ENCODE results near the gene SPDYE16.
"Not testable (repeated sequence)": the region's sequence is repeated elsewhere in the genome, so short reads cannot be mapped to it uniquely, and the experiment has no call there.

The SPDYE16 gene, protein sequence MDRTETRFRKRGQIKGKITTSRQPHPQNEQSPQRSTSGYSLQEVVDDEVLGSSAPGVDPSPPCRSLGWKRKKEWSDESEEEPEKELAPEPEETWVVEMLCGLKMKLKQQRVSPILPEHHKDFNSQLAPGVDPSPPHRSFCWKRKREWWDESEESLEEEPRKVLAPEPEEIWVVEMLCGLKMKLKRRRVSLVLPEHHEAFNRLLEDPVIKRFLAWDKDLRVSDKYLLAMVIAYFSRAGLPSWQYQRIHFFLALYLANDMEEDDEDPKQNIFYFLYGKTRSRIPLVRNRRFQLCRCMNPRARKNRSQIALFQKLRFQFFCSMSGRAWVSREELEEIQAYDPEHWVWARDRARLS

DNA sequence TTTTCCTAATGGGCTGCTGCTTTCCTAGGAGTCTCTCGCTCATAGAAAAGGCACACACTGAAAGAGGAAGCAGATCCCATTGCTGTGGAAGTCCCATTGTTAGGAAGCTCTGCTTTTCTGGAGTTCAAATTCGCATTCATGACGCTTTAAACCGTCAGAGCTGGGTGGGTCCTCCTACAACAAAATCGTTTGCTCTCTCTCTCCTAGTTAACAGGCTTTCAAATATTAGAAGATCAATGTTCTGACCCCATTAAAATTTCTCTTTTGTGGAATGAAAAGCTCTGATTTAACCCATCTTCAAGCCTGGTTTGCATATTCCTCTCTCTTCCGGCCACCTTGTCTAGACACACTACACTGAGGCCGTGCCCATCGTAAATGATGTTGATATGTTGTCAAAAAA, at the start of gene SPDYE16:
SPDYE16 (minus strand) TSS at position 101 of the 400 bp plus-strand sequence. CDS start 1,838 bp downstream, outside the sequence.
- DNase-seq, result not testable (repeated sequence)

DNA sequence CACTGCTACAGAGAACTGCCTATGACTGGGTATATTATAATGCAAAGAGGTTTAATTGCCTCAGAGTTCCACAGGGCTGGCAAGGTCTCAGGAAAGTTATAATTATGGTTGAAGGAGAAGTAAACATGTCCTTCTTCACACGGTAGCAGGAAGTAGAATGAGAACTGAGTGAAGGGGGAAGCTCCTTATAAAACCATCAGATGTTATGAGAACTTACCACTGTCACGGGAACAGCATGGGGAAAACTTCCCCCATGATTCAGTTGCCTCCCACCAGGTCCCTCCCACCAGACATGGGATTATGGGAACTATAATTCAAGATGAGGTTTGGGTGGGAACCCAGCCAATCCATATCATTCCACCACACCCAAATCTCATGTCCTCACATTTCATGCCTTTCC, 49.6 kb upstream of the SPDYE16 start:
- not testable (repeated sequence) for DNase-seq

- DNase-seq, result not testable (repeated sequence)
Observed at GRCh38 chr7:76591602-76592304, 48.7 kb upstream of the SPDYE16 start.

- not testable (repeated sequence) for DNase-seq
Observed at GRCh38 chr7:76591033-76591432, 47.9 kb upstream of the SPDYE16 start.

DNA sequence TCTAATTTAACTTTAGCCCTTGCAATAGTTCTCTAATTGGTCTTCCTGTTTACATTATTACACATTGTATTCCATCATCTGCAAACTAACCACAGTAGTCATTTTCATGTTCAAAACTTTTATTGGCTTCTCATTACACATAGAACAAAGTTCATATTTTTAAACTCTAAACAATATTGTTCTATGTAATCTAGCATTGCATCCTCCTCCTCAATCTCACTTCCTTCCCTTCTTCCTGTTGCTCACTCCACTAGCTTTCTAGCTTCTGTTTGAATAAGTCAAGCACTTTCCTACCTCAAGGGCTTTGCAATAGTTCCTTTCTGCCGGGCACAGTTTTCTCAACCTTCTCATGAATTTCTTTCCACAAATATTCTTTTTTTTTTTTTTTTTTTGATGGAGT, 45.5 kb upstream of the SPDYE16 start:
- DNase-seq, result not testable (repeated sequence)

DNA sequence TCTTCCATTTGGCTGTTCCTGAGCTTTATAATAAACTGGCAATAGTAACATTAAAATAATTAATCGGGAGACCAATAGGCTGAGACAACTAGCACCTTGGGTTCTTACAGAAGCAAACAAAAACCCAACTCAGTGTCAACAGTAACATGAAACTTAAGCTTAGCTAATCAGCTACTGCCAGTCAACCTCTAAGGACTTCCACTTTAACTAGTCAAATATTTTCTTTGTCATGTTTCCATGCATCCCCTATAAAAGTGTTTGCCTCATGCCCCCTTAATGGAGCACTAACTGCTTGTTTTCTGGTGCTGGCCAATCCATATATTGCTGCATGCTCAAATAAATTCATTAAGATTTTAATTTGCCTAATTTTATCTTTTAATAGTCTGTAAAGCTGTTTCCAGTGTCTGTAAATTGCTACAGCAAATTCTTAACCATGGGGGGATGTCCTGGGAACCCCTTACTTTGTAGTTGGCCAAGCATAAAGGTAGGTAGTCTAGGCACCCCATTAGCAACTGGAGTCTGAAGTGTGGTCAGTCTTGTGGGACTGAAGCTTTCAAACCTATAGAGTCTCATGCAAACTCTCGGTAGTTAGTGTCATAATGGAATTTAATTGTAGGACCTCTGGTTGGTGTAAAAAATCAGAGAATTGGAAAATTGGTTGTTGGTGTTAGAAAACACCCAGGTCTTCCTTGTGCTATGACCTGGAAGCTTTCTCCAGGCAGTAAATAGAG, 43.7 kb upstream of the SPDYE16 start:
- DNase-seq, result peak; percentile 11

GRCh38 chr7:76583636-76584281, 40.7 kb upstream of the SPDYE16 start:
- DNase-seq, result not testable (repeated sequence)

GRCh38 chr7:76582848-76583631, 39.9 kb upstream of the SPDYE16 start:
- peak; percentile 7 for DNase-seq

DNA sequence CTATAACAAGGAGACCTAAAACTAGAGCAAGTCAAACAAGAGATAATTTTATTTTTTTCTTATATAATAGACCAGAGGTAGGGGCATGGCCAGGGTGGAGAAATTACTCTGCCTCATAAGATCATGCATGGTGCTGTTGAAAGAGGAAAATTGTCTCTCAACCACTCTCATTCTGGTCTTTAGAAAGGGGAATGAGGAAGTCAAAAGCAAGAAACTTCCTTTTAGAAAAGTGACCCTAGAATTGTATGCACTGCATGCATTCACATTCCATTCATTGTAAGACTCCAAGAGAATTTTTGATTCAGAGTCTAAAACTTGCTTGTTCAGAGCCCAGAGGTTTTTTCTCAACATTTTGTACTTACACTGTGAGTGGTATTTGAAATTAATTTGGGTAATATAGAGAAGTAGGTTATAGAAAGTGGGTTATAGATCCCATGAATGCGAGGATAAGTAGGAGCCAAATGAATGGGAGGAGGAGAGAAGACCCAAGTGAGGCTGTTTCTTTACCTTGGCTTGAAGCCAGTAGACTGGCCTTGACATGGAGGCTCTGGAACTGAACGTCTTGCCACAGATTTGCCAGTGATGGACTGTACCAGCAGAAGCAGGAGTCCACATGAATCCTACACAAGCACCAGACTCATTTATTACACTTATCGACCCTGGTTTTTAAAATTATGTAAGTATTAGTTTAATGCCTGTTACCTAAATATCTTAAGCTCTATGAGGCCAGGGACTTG, 33.0 kb upstream of the SPDYE16 start:
- not testable (repeated sequence) for DNase-seq

DNA sequence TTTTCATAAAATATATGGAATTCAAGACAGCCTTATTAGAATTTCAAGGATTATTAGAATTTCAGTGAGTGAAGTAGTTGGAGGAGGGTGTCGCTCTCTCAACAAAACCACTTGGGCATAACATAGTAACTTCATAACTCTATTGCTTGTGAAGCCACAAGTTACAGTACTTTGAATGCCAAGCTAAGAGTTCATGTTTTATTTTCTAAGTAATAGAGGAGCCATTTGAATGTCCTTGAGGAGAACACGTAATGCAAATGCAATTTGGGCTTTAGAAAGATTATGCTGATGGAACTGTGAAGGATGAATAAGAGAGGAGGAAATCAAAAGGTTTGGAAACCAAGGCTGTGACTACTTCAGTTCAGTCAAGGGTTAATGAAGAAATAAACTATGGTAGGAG, 32.3 kb upstream of the SPDYE16 start:
- DNase-seq, result not testable (repeated sequence)

- not testable (repeated sequence) for DNase-seq
Observed at GRCh38 chr7:76572296-76572695, 29.2 kb upstream of the SPDYE16 start.

- DNase-seq, result not testable (repeated sequence)
Observed at GRCh38 chr7:76570324-76570775, 27.3 kb upstream of the SPDYE16 start.

DNA sequence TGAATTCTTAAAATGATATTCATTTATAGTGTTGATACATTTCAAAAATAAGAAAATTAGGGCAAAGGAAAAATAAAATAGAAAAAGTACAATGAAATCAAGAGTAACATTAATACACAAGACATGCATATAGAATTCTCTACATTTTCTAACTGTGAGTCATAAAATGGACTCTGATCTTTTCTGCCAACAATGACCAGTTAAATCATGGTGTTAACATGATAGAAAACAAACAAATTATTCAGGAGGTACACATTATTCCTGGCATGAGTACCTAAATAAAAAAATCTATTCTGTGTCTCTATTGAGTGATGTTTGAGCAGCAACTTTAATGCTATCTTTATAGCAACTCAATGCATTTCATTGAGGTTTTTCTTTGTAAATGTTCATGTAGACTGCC, 25.6 kb upstream of the SPDYE16 start:
- DNase-seq, result not testable (repeated sequence)

DNA sequence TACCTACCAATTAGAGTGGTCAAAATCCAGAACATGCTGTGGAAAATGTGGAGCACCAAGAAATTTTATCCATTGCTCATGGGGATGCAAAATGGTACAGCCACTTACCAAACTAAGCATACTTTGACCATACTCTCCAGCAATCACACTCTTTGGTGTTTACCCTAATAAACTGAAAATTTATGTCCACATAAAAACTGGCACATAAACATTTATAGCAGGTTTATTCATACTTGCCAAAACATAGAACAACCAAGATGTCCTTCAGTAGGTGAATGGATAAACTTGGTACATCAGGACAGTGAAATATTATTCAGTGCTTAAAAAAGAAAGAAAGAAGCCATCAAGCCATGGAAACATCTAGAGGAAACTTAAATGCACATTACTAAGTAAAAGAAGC, 24.7 kb upstream of the SPDYE16 start:
- DNase-seq, result not testable (repeated sequence)

DNA sequence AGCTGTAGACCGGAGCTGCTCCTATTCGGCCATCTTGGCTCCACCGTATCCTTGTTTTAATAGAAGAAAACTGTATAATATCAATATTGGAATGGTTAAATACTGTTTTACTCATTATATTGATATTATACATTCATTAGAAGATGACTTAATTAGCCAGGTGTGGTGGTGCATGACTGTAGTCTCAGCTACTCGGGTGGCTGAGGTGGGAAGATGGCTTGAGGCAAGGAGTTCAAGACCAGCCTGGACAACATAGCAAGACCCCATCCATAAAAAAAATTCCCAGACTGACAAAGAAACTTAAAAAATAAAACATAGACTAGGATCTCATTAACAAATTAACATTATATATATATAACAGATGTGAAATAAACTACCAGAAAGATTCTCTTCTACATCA, 24.2 kb upstream of the SPDYE16 start:
- DNase-seq, result not testable (repeated sequence)

GRCh38 chr7:76565001-76565400, 21.9 kb upstream of the SPDYE16 start:
- DNase-seq, result not testable (repeated sequence)

GRCh38 chr7:76561342-76561741, 18.2 kb upstream of the SPDYE16 start:
- DNase-seq, result not testable (repeated sequence)

DNA sequence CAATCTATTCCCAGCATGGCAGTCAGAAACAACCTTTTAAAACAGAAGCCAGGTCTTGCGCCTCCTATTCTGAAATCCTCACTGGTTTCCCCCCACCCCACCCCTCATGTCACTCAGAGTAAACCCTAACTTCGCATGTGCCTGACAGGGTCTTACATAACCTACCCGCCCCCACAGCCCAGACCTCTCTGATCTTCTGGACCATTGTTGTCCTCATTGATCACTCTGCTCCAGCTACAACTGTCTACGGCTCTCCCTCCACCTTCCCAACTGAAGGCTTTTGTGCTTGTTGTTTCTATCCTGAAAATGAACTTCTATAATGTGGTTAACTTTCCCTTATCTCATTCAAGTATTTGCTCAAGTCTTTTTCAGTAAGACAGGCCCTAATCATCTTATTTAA, 17.1 kb upstream of the SPDYE16 start:
- not testable (repeated sequence) for DNase-seq

DNA sequence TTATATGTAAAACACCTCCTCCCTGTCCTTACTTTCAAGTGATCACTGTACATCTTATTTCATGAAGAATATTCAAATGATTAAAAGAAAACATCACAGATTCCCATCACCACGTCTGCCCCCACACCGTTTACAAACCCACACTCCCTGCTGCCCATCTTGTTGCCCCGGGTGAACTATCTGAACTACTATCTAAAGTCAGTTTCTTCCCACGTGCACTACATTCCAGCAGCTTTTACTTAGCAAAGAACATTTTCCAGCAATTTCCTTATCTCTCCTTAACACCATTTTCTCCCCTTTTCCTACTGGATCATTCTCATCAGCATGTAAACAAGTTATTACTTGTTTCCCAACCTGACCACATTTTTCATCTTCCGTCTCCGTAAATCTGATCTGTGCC, 16.6 kb upstream of the SPDYE16 start:
- DNase-seq, result not testable (repeated sequence)

- not testable (repeated sequence) for DNase-seq
Observed at GRCh38 chr7:76551992-76552391, 8.9 kb upstream of the SPDYE16 start.

DNA sequence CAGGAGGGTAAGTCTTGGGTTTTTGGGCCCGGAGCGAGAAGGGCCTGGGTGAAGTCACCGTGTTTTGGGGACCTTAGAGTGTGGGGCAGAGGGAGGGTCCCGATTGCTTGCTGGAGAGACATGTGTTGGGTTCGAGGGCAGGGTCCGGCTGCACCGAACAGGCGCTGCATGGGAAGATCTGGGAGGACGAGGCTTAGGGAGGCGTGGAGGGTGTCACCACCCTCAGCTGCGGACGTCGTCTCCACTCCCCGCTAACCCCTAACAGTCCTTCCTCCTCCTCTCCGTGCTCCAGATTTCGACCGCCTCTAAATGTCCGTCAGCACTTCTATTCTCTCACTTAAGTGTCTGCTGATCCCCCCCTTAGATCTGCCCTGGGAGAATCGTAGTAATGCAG, 6.8 kb upstream of the SPDYE16 start:
- not testable (repeated sequence) for DNase-seq
